ENCODE results near the gene S1PR2.
A peak's percentile ranks its signal among the peaks of the same experiment; 100 is the strongest.
"Not testable (repeated sequence)": the region's sequence is repeated elsewhere in the genome, so short reads cannot be mapped to it uniquely, and the experiment has no call there.

S1PR2 gene

GRCh38 chr19:10252707-10253106 lies 21.6 kb upstream of the S1PR2 start:
- DNase-seq: no peak

GRCh38 chr19:10251792-10252694 lies 20.9 kb upstream of the S1PR2 start, which contains the start of gene MRPL4:
Gene MRPL4 (plus strand): TSS chr19:10252214. CDS start chr19:10252254, 40 bp downstream.
- peak; percentile 95 for DNase-seq

- DNase-seq: no peak
Measured at GRCh38 chr19:10246511-10246910, 15.4 kb upstream of the S1PR2 start.

GRCh38 chr19:10245189-10245939 lies 14.2 kb upstream of the S1PR2 start:
- no peak for DNase-seq

GRCh38 chr19:10243606-10244005 lies 12.5 kb upstream of the S1PR2 start:
- no peak for DNase-seq

GRCh38 chr19:10241826-10242449 lies 10.8 kb upstream of the S1PR2 start:
- DNase-seq: not testable (repeated sequence)

GRCh38 chr19:10238172-10238783 lies 7.1 kb upstream of the S1PR2 start:
- no peak for DNase-seq

- no peak for DNase-seq
Measured at GRCh38 chr19:10237702-10238101, 6.6 kb upstream of the S1PR2 start.

GRCh38 chr19:10235409-10235808 lies 4.3 kb upstream of the S1PR2 start:
- DNase-seq: not testable (repeated sequence)

- no peak for DNase-seq
Measured at GRCh38 chr19:10235003-10235402, 3.9 kb upstream of the S1PR2 start.

- no peak for DNase-seq
Measured at GRCh38 chr19:10233946-10234345, 2.8 kb upstream of the S1PR2 start.

GRCh38 chr19:10231612-10232228 lies 589 bp upstream of the S1PR2 start:
- no peak for DNase-seq

GRCh38 chr19:10230173-10230860 lies 814 bp downstream of the S1PR2 start:
- no peak for DNase-seq

GRCh38 chr19:10228920-10229319 lies 2.2 kb downstream of the S1PR2 start:
- no peak for DNase-seq

GRCh38 chr19:10228393-10228792 lies 2.7 kb downstream of the S1PR2 start:
- DNase-seq: no peak

- no peak for DNase-seq
Measured at GRCh38 chr19:10227026-10227971, 3.8 kb downstream of the S1PR2 start.

GRCh38 chr19:10226376-10227025 lies 4.6 kb downstream of the S1PR2 start:
- no peak for DNase-seq

- DNase-seq: no peak
Measured at GRCh38 chr19:10226021-10226375, 5.1 kb downstream of the S1PR2 start.

GRCh38 chr19:10224337-10224736 lies 6.8 kb downstream of the S1PR2 start:
- no peak for DNase-seq

- no peak for DNase-seq
Measured at GRCh38 chr19:10223488-10224213, 7.5 kb downstream of the S1PR2 start.

Data from GDM1 (cell line).